SH-SY5Y (cell line): ENCODE results near the gene KCNH4.

Experiments
- GATA2 ChIP-seq: IDR thresholded peaks from 2 replicates; pipeline ENCODE4 v1.6.1; 2011; ENCODE audit warnings: mild to moderate bottlenecking, low read depth, low read length
- GATA3 ChIP-seq: IDR thresholded peaks from 2 replicates; pipeline ENCODE4 v1.6.1; 2011; ENCODE audit warnings: low read depth, mild to moderate bottlenecking, low read length, moderate library complexity

GRCh38 chr17:42198897-42199296 lies 18.0 kb upstream of the KCNH4 start:
- no peak for TF ChIP-seq GATA2
- TF ChIP-seq GATA3: no peak
